Measurements from ENCODE around the gene ADORA2B.
"Not testable (repeated sequence)": the region's sequence is repeated elsewhere in the genome, so short reads cannot be mapped to it uniquely, and the experiment has no call there.

DNA sequence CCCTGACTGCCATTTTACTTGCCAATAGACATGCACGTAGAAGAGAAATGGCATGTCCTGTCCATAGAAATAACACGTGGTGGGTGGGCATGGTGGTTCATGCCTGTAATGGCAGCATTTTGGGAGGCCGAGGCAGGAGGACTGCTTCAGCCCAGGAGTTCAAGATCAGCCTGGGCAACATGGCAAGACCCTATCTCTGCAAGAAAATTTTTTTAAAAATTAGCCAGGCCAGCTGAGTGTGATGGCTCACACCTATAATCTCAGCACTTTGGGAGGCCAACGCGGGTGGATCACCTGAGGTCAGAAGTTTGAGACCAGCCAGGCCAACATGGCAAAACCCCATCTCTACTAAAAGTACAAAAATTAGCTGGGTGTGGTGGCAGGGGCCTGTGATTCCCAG, 33.2 kb upstream of the ADORA2B start:
- TF ChIP-seq, protein P1, sequence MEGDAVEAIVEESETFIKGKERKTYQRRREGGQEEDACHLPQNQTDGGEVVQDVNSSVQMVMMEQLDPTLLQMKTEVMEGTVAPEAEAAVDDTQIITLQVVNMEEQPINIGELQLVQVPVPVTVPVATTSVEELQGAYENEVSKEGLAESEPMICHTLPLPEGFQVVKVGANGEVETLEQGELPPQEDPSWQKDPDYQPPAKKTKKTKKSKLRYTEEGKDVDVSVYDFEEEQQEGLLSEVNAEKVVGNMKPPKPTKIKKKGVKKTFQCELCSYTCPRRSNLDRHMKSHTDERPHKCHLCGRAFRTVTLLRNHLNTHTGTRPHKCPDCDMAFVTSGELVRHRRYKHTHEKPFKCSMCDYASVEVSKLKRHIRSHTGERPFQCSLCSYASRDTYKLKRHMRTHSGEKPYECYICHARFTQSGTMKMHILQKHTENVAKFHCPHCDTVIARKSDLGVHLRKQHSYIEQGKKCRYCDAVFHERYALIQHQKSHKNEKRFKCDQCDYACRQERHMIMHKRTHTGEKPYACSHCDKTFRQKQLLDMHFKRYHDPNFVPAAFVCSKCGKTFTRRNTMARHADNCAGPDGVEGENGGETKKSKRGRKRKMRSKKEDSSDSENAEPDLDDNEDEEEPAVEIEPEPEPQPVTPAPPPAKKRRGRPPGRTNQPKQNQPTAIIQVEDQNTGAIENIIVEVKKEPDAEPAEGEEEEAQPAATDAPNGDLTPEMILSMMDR (IDR thresholded peaks at IDR 0.05), result not testable (repeated sequence)
- not testable (repeated sequence) for TF ChIP-seq ZFX (IDR thresholded peaks at IDR 0.05; ENCODE audit: borderline replicate concordance)

Measured in 22Rv1 (cell line).